Adipose tissue (tissue), 3 donors: ENCODE results near the gene OR4N5. TPM values are rescaled to one million over a fixed set of nuclear protein-coding genes. Genes with fewer than 3 reads are reported as not detected.
"Not testable (repeated sequence)": the region's sequence is repeated elsewhere in the genome, so short reads cannot be mapped to it uniquely, and the experiment has no call there.

ENCODE experiments used
- H3K27ac ChIP-seq: one replicate; pipeline ENCODE4 v1.5.1; 2013; ENCODE audit warnings: low read depth, low read length
- WGBS, 3 donors: extraction: QIAGEN DNeasy Blood & Tissue Kit; methylation state at CpG; one replicate each; pipeline ENCODE4 v1.1.7; 2013; 5-methylcytosine and 5-hydroxymethylcytosine counted together
- polyA plus RNA-seq, 3 donors: library from polyadenylated mRNA; stranded (reverse); fragments of 200-250 nt; gene quantifications; one replicate each; pipeline ENCODE4 v1.2.3, GENCODE V29; 2013
- donor health status: healthy with polysubstance abuse.
- donor health status: Bipolar disorder and iron deficiency.
- donor health status: healthy.

The OR4N5 gene, protein sequence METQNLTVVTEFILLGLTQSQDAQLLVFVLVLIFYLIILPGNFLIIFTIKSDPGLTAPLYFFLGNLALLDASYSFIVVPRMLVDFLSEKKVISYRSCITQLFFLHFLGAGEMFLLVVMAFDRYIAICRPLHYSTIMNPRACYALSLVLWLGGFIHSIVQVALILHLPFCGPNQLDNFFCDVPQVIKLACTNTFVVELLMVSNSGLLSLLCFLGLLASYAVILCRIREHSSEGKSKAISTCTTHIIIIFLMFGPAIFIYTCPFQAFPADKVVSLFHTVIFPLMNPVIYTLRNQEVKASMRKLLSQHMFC
- not detected for polyA plus RNA-seq

DNA sequence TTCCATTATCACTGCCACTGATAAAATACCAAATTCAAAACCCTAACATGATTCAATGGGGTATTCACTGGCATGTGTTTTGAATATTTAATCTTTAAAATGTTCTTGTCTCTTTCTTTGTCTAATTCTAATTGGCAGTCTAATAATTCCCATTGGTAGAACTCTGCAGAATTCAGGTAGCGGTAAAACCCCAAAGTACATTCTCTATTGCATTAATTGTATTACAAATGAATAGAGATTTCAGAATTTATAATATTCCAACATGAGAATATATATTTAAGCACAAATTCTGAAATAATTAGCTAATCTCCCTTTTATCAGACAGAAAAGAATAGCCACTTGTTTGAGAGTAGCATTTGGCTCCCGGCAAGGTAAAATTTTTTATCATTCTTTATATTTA is at the start of gene OR4N5:
Gene OR4N5, plus strand, starts transcription at position 301 of the 400 bp plus-strand sequence. CDS start 4,916 bp downstream, outside the sequence.
- no peak within 1 kb of the TSS for H3K27ac ChIP-seq
- 76 to 90% (median 87%) methylated on average over 2 of the region's 2 CpGs for WGBS, 3 donors

DNA sequence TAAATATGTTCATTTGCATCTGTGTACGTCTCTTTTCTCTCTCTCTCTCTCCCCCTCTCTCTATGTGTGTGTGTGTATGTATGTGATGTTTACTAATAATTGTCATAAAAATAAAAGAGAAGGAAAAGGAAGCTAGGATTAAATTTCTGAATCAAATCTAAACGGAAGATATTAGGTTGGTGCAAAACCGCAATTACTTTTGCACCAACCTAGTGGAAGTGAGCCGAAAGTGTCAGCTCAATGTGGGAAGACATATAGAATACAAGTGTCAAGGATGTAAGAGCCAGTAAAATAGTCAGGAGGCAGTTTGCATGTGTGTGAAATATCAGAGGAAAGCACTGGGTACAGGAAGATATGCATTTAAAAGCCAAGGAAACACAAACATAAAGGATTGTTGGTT is 46.6 kb upstream of the OR4N5 start:
- no peak overlapping the region for H3K27ac ChIP-seq
- 18 to 52% (median 37%) methylated on average over 4 of the region's 4 CpGs for WGBS, 3 donors

- H3K27ac ChIP-seq: no peak overlapping the region
- WGBS, 3 donors: 19 to 26% (median 22%) methylated on average over 4 of the region's 4 CpGs
Observed at GRCh38 chr14:20093442-20093841, 45.2 kb upstream of the OR4N5 start.

DNA sequence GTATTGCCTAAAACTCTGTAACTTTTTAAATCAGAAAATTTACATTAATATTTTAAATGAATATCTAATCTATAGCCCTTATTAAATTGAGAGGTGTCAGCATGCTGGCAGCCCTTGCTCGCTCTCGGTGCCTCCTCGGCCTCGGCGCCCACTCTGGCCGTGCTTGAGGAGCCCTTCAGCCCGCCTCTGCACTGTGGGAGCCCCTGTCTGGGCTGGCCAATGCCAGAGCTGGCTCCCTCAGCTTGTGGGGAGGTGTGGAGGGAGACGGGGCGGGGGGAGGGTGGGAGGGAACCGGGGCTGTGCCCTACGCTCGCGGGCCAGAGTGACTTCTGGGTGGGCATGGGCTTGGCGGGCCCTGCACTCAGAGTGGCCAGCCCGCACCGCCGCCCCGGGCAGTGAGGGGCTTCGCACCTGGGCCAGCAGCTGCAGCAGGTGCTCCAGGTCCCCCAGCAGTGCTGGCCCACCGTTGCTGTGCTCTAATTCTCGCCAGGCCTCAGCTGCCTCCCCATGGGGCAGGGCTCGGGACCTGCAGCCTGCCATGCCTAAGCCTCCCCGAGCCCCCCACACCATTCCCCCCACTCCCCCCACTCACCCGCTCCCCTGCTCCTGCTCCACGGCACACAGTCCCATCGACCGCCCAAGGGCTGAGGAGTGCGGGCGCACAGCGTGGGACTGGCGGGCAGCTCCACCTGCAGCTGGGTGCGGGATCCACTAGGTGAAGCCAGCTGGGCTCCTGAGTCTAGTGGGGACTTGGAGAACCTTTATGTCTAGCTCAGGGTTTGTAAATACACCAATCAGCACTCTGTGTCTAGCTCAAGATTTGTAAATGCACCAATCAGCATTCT is 39.5 kb upstream of the OR4N5 start:
- not testable (repeated sequence) for H3K27ac ChIP-seq
- 79 to 90% (median 88%) methylated on average over 27 to 32 of the region's 32 CpGs for WGBS, 3 donors

DNA sequence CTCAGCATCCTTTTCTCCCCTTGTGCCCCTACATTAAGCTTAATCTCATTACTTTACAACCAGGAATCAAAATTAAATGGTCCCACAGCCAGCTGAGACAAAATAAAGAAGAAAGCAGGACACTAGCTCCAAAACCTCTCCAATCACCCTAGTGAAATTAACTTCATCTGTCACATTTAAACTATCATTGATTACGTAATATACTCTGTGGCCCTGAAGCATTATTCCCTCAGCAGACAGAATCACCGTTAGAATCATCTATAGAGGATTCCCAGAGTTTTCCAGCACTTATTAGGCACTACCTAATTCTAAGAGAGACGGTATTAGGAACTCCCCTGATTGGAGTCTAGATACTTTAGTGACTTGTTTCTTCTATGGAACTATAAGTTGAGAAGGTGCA is 28.2 kb upstream of the OR4N5 start, which contains the start of gene OR4K17:
Gene OR4K17, plus strand, starts transcription at position 302 of the 400 bp plus-strand sequence. CDS start 6,761 bp downstream, outside the sequence.
- H3K27ac ChIP-seq: no peak within 1 kb of the TSS
- WGBS, 3 donors: 54 to 56% (median 56%) methylated on average over 3 of the region's 3 CpGs

- 67 to 87% (median 68%) methylated on average over 3 of the region's 3 CpGs for WGBS, 3 donors
Observed at GRCh38 chr14:20112321-20112720, 26.3 kb upstream of the OR4N5 start.

GRCh38 chr14:20116748-20117147 is 21.9 kb upstream of the OR4N5 start:
- H3K27ac ChIP-seq: no peak overlapping the region
- WGBS, 3 donors: 32 to 47% (median 43%) methylated on average over 1 of the region's 1 CpG

More at GRCh38 chr14:20112321-20112720, 26.3 kb upstream of the OR4N5 start:
- no peak overlapping the region for H3K27ac ChIP-seq

GRCh38 chr14:20118795-20119194 is 19.8 kb upstream of the OR4N5 start:
- 71 to 77% (median 73%) methylated on average over 5 of the region's 5 CpGs for WGBS, 3 donors
- no peak overlapping the region for H3K27ac ChIP-seq

GRCh38 chr14:20143911-20144310 is 5.3 kb downstream of the OR4N5 start:
- WGBS, 3 donors: 22 to 33% (median 31%) methylated on average over 7 of the region's 7 CpGs
- no peak overlapping the region for H3K27ac ChIP-seq

DNA sequence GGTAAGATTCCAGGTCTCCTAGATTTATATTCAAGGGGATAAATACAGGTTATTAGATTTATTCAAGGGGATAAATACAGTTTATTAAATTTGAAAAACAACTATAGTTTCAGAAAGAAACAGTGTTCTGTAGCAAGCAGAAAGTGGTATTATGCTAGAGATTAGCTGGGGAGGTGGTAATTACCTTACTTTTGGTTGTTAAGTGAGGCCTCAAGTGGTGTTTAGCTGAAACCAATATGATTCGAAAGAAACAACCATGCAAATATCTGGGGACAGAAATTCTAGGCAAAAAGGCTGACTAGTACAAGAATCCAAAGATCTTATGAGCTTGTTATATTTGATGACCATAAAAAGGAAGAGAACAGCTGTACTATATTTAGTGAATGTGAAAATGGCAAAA is 6.2 kb downstream of the OR4N5 start:
- H3K27ac ChIP-seq: no peak overlapping the region
- 50 to 58% (median 56%) methylated on average over 1 of the region's 1 CpG for WGBS, 3 donors

- no peak overlapping the region for H3K27ac ChIP-seq
Observed at GRCh38 chr14:20164462-20164861, 25.8 kb downstream of the OR4N5 start.

GRCh38 chr14:20167091-20167490 is 28.5 kb downstream of the OR4N5 start:
- no peak overlapping the region for H3K27ac ChIP-seq

DNA sequence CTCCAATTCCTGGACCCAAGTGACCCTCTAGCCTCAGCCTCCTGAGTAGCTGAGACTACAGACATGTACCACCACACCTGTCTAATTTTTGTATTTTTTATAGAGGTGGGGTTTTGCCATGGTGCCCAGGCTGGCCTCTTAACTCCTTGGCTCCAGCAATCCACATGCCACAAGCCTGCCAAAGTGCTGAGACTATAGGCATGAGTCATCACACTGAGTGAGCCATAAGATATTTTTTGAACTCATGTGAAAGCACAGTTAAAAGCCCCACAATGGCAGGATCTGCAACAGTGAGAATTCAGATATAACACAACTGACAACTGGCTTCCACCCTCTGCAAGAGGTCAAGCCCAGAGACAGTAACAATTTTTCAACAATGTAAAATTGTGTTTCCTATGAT is 31.2 kb downstream of the OR4N5 start:
- H3K27ac ChIP-seq: not testable (repeated sequence)

DNA sequence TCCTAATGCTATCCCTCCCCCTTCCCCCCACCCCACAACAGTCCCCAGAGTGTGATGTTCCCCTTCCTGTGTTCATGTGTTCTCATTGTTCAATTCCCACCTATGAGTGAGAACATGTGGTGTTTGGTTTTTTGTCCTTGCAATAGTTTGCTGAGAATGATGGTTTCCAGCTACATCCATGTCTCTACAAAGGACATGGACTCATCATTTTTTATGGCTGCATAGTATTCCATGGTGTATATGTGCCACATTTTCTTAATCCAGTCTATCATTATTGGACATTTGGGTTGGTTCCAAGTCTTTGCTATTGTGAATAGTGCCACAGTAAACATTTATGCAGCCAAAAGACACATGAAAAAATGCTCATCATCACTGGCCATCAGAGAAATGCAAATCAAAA is 35.6 kb downstream of the OR4N5 start:
- H3K27ac ChIP-seq: not testable (repeated sequence)

- WGBS, 3 donors: 52 to 72% (median 67%) methylated on average over 6 of the region's 6 CpGs
- no peak overlapping the region for H3K27ac ChIP-seq
Observed at GRCh38 chr14:20176330-20176729, 37.7 kb downstream of the OR4N5 start.

GRCh38 chr14:20177433-20177974 is 38.9 kb downstream of the OR4N5 start:
- H3K27ac ChIP-seq: no peak overlapping the region
- WGBS, 3 donors: 51 to 82% (median 77%) methylated on average over 7 of the region's 7 CpGs

- WGBS, 3 donors: 37 to 80% (median 37%) methylated on average over 5 of the region's 5 CpGs
- H3K27ac ChIP-seq: no peak overlapping the region
Observed at GRCh38 chr14:20179218-20179617, 40.6 kb downstream of the OR4N5 start.

- no peak overlapping the region for H3K27ac ChIP-seq
- 67 to 80% (median 68%) methylated on average over 2 of the region's 2 CpGs for WGBS, 3 donors
Observed at GRCh38 chr14:20179880-20180279, 41.3 kb downstream of the OR4N5 start.

GRCh38 chr14:20180486-20180885 is 41.9 kb downstream of the OR4N5 start:
- no peak overlapping the region for H3K27ac ChIP-seq
- WGBS, 3 donors: 36 to 65% (median 50%) methylated on average over 2 of the region's 2 CpGs
